NCI-H2029 treated with DMSO at 0.1 percent for 48 hours (cell line): ENCODE data around the gene PNMA6F.
"Not testable (repeated sequence)": the region's sequence is repeated elsewhere in the genome, so short reads cannot be mapped to it uniquely, and the experiment has no call there.

Experiments
- DNase-seq: peaks from one replicate; lab custom pipeline; 2025; lab: John Stamatoyannopoulos, UW

The PNMA6F gene

DNA sequence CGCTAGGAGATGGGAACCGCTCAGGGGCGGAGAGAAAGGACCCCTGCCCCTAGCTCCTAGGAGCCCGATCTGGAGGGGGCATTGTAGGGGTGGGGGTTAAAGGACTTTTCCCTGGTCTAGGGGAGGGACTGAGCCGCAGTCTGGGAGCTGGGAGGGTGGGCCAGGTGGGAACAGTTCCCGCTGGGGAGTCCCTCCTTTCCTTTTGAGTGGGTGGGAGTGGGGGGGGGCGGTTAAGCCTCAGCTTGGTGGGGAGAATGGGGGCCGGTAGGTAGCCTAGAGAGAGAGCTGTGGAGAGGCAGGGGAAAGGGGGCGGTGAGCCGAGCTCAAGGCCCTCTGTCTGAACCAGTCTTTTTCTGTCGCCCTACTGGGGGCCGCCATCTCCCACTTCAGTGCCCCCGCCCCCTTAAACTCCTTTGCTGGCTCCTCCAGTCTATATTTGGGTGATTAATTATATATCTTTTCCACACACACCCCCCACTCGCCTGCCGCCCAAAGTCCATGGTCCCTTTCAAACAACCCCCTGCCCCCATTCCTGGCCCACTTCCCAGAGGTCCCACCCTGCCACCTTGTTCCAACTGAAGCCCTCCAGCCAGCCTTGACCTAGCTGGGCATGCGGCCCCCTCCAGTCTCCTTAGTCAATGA, 13.2 kb upstream of the PNMA6F start:
- no peak for DNase-seq

DNA sequence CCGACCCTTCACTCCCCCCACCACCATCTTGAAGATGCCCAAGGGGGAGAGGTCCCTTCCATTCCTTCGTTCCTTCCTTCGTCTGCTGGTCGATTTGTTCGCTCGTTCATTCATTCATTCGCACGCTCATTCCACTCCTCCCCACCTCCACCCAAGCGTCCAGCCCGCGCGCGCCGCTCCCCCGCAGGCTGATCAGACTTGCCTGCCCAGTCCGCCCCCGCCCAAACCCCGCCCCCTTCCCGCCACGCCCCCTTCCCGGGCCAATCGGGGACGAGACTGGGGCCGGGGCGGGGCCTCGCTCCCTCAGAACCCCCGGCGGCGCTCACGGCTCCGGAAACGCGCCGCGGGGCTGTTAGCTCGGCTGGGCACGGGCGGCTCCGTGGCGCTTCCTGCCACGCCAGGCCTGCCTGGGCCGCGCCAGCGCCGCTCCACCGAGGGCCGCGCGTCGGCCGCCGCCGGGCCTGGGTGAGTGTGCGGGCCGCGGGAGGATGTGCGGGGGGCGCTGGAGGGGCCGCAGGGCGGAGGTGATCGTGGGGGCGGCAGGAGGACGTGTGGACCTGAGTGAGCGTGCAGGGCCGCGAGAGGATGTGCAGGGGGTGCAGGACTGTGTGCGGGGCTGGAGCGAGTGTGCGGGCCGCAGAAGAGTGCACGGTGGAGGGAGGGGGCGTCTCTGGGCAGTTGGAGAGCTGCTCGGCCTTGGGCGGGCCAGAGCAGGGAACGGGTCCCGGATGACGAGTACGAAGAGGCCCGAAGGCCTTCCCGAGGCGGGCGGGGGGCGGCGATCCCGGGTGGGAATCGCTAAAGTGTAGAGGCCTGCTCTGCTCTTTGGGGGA, 12.5 kb upstream of the PNMA6F start, which contains the start of gene ZNF275:
Gene ZNF275 (plus strand): TSS at position 333 of the 833 bp plus-strand sequence. CDS start 2,527 bp downstream, outside the sequence.
- peak; percentile 50 for DNase-seq

DNA sequence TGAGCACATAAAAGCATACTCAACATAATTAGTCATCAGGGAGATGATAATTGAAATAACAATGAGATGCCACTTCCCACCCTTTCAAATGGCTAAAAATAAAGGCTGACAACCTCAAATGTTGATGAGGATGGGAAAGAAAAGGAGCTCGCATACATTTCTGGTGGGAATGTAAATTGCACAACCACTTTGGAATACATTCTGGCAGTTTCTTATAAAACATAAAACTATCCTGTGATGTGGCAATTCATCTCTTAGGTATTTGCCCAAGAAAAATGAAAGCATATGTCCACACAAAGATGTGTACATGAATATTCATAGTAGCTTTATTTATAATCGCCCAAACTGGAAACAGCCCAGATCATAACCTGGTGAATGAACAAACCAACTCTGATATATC, 11.7 kb upstream of the PNMA6F start:
- DNase-seq, result no peak

- no peak for DNase-seq
Observed at GRCh38 chrX:153327561-153327960, 6.0 kb upstream of the PNMA6F start.

DNA sequence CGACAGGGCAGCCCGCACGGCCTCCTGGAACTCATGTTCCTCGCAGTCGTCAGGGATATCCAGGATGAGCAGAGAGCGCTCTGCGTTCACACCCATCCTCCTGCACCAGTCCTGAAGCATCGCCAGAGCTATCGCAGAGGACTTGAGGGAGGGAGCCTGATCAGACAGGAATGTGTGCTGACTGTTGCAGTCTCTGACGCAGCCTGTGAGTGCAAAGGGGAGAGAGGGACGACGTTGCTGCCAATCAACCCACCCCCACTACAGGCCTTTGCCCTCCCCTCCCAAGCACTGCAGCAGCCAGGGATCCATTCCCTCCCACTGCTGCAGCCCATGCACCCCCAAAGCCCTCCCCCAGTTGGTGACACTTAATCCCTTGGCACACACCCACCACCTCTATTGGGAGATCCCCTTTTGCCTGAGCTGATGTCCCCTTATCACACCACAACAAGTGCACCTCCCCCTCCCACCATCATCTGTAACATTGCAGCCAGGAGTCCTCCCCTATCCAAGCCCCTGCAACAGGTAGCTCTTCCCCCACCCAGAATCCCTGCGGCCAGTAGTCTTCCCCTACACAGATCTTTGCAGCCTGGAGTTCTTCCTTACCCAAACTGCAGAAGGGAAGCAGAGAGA, 897 bp downstream of the PNMA6F start:
- no peak for DNase-seq

DNA sequence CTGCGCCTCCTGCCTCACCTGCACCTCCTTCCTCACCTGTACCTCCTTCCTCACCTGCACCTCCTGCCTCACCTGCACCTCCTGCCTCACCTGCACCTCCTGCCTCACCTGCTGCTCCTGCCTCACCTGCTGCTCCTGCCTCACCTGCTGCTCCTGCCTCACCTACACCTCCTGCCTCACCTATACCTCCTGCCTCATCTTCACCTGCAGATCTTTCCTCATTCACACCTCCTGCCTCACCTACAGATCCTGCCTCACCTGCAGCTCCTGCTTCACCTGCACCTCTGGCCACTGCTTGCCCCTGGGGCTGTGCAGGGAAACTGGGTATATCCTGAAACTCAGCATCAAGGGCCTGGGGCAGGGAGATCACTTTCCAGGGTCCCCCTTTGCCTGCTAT, 1.5 kb downstream of the PNMA6F start:
- DNase-seq, result not testable (repeated sequence)

GRCh38 chrX:153319295-153320046, 2.1 kb downstream of the PNMA6F start:
- no peak for DNase-seq

DNA sequence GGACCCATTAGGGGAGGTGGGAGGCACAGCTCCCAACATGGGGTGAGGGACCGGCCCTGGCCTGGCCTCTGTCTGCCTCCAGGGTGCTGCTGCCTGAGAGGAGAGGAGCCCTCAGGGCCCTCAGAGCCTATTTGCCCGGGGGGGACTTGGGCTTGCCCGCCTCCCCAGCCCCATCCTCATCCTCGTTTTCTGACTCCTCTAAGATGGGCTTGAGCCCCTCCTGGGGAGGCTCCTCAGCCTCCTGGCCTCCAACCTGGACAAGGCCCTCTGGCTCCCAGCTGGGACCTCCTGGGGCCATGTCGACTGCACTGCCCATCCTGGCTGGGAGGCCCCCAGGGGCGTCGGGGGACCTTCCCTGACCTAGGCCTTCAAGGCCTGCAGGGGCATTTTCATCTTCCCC, 2.8 kb downstream of the PNMA6F start:
- no peak for DNase-seq

- no peak for DNase-seq
Observed at GRCh38 chrX:153317996-153318722, 3.4 kb downstream of the PNMA6F start.

GRCh38 chrX:153317306-153317705, 4.3 kb downstream of the PNMA6F start:
- no peak for DNase-seq

GRCh38 chrX:153312842-153313241, 8.7 kb downstream of the PNMA6F start:
- DNase-seq, result no peak

- DNase-seq, result no peak
Observed at GRCh38 chrX:153312041-153312440, 9.5 kb downstream of the PNMA6F start.

DNA sequence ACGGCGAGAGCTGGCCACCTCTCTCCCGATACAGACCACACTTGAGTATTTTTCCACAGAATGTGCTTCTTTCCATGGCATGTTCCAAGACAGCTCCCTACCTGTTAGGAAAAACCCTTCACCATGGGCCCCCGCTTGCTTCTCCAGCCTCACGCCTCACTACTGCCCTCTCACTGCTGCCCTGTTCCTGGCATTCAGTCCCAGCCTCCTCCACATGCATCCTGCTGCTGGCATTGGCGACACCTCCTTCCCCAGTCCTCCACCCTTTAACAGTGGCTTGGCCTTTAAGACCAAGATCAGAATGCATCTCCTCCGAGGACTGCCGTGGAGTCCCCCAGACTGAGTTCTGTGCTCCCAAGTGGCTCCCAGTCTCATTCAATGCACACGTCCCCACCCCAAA, 10.7 kb downstream of the PNMA6F start:
- DNase-seq, result no peak

- DNase-seq, result no peak
Observed at GRCh38 chrX:153307276-153308178, 14.0 kb downstream of the PNMA6F start.

GRCh38 chrX:153306527-153307115, 14.9 kb downstream of the PNMA6F start:
- no peak for DNase-seq

- no peak for DNase-seq
Observed at GRCh38 chrX:153305972-153306371, 15.6 kb downstream of the PNMA6F start.

GRCh38 chrX:153304988-153305736, 16.4 kb downstream of the PNMA6F start:
- no peak for DNase-seq

- no peak for DNase-seq
Observed at GRCh38 chrX:153303276-153304262, 18.0 kb downstream of the PNMA6F start.
